ENCODE data around the gene SDR9C7.

DNA sequence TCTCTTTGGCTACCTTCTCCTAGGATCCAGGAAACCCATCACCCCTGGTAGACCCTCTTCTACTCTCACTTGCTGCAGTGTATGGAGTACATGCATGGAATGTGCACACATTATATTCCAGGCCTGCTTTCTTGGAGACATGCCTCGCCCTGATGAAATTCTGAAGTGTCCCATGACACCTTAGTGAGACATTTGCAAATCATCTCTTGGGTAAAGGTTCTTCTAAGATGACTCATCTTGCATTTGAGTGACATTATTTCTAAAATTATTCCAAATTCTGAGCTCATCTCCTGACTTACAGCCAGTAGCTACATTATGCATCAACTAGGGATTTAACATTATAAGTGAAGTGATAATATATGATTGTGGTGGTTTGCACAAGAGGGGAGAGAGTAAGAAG, 49.8 kb downstream of the SDR9C7 start:
- TF ChIP-seq POLR2AphosphoS5 (IDR thresholded peaks at IDR 0.05; ENCODE audit: low read depth, low read length): no peak
- TF ChIP-seq, protein P1, sequence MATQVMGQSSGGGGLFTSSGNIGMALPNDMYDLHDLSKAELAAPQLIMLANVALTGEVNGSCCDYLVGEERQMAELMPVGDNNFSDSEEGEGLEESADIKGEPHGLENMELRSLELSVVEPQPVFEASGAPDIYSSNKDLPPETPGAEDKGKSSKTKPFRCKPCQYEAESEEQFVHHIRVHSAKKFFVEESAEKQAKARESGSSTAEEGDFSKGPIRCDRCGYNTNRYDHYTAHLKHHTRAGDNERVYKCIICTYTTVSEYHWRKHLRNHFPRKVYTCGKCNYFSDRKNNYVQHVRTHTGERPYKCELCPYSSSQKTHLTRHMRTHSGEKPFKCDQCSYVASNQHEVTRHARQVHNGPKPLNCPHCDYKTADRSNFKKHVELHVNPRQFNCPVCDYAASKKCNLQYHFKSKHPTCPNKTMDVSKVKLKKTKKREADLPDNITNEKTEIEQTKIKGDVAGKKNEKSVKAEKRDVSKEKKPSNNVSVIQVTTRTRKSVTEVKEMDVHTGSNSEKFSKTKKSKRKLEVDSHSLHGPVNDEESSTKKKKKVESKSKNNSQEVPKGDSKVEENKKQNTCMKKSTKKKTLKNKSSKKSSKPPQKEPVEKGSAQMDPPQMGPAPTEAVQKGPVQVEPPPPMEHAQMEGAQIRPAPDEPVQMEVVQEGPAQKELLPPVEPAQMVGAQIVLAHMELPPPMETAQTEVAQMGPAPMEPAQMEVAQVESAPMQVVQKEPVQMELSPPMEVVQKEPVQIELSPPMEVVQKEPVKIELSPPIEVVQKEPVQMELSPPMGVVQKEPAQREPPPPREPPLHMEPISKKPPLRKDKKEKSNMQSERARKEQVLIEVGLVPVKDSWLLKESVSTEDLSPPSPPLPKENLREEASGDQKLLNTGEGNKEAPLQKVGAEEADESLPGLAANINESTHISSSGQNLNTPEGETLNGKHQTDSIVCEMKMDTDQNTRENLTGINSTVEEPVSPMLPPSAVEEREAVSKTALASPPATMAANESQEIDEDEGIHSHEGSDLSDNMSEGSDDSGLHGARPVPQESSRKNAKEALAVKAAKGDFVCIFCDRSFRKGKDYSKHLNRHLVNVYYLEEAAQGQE (IDR thresholded peaks at IDR 0.05; ENCODE audit: insufficient read depth in 1 of 2, low read depth in 2 of 2, low read length in 2 of 2): no peak
- no peak for TF ChIP-seq SIN3A (IDR thresholded peaks at IDR 0.05; ENCODE audit: borderline replicate concordance, insufficient read depth, low read length)
- no peak for TF ChIP-seq TAF1 (IDR thresholded peaks at IDR 0.05; ENCODE audit: borderline replicate concordance, insufficient read depth, low read length)
